Body of pancreas (tissue), 4 donors: ENCODE measurements around the gene NUPR1. TPM values are rescaled to one million over a fixed set of nuclear protein-coding genes. Genes with fewer than 3 reads are reported as not detected.
A peak's percentile ranks its signal among the peaks of the same experiment; 100 is the strongest.

ENCODE experiments used
- ATAC-seq: fragments of 150-250 bp; one replicate; pipeline ENCODE4 v1.9.1; 2016
- DNase-seq, 4 donors: peaks; one replicate each; pipeline ENCODE4 v3.0.0-alpha.2; 2019
- H3K27ac ChIP-seq, 4 donors: fragments of 200-600 bp; sonication (generic); 1 replicate in 3 of 4; 2 replicates in 1 of 4; pipeline versions ENCODE4 v1.5.1 to v1.6.1; 2016 to 2019; ENCODE audit warnings: mild to moderate bottlenecking in 1 of 4, mixed read lengths in 1 of 4, moderate library complexity in 1 of 4
- H3K27me3 ChIP-seq, 2 donors: fragments of 200-600 bp; sonication (generic); one replicate each; pipeline ENCODE4 v1.6.0; 2016; ENCODE audit warnings: mild to moderate bottlenecking in 1 of 2
- H3K36me3 ChIP-seq, 2 donors: fragments of 200-600 bp; sonication (generic); replicated peaks in 1 of 2; 2 replicates each; pipeline ENCODE4 v1.5.1; 2016; ENCODE audit warnings: low read depth in 2 of 2; ENCODE audit not compliant: insufficient read depth in 1 of 2
- H3K4me1 ChIP-seq: fragments of 200-600 bp; sonication (generic); one replicate; pipeline ENCODE4 v1.6.0; 2016
- H3K4me3 ChIP-seq, 2 donors: fragments of 200-600 bp; sonication (generic); 1 replicate in 1 of 2; 2 replicates in 1 of 2; pipeline ENCODE4 v1.5.1; 2016 to 2019
- H3K9me3 ChIP-seq, 3 donors: fragments of 200-600 bp; sonication (generic); 1 replicate in 2 of 3; 2 replicates in 1 of 3; pipeline ENCODE4 v1.5.1; 2016
- POLR2A ChIP-seq, 3 donors: fragments of 450-650 bp; IDR thresholded peaks; one replicate each; pipeline ENCODE4 v1.6.1; 2016; ENCODE audit warnings: antibody characterized with exemption in 3 of 3, mild to moderate bottlenecking in 2 of 3
- WGBS, 2 donors: methylation state at CpG; one replicate each; pipeline ENCODE4 v1.1.5; 2017; 5-methylcytosine and 5-hydroxymethylcytosine counted together
- intact Hi-C: fragments of 100-400 bp; cut with DNase I; formaldehyde crosslinking; loops from one replicate; pipeline ENCODE4 v1.15.1; 2023
- total RNA-seq, 2 donors: library from RNA; depleted of rRNA; stranded (reverse); fragments of >200 nt; gene quantifications; one replicate each; pipeline ENCODE4 v1.1.0, GENCODE V29; 2016
- TF ChIP-seq, protein P1 (sequence below), 7 experiments: fragments of 450-650 bp in 4 of 7; fragments of 200-600 bp in 3 of 7; sonication (generic) in 3 of 7; IDR thresholded peaks; one replicate each; pipeline ENCODE4 v1.5.1; 2016 to 2019; ENCODE audit warnings: antibody characterized with exemption in 7 of 7

Gene NUPR1
- total RNA-seq, 2 donors from 2014 or later, result 32.0 to 92.4 TPM

DNA sequence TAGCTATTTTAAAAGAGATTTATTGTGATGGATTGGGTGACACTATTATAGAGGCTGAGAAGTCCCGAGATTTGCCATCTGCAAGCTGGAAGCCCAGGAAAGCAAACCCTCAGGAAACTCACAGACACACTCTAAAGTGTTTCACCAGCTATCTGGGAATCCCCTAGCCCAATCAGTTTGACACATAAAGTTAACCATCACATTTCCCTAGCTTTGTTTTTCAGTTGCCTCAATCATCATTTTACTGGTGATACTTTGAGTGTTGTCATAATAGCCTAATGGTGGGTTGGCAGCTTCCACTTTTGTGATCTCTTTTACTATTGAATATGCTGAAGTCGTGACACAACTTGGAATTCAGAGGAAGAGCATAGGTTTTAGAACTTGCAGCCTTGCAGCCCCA is 16.8 kb upstream of the NUPR1 start:
- DNase-seq (no peak), ATAC-seq (no peak)
- Histone ChIP-seq H3K4me3 (no peak overlapping the region), H3K36me3 (no peaks in the 10 kb centered on the region), H3K9me3 (no peaks in the 10 kb centered on the region), H3K4me1 (peaks cover 20% of the 10 kb centered on the region), H3K27me3 (no peaks in the 10 kb centered on the region), H3K27ac (no peak overlapping the region)
- TF ChIP-seq POLR2A (IDR thresholded peaks at IDR 0.05), result no peak
- TF ChIP-seq, protein P1, sequence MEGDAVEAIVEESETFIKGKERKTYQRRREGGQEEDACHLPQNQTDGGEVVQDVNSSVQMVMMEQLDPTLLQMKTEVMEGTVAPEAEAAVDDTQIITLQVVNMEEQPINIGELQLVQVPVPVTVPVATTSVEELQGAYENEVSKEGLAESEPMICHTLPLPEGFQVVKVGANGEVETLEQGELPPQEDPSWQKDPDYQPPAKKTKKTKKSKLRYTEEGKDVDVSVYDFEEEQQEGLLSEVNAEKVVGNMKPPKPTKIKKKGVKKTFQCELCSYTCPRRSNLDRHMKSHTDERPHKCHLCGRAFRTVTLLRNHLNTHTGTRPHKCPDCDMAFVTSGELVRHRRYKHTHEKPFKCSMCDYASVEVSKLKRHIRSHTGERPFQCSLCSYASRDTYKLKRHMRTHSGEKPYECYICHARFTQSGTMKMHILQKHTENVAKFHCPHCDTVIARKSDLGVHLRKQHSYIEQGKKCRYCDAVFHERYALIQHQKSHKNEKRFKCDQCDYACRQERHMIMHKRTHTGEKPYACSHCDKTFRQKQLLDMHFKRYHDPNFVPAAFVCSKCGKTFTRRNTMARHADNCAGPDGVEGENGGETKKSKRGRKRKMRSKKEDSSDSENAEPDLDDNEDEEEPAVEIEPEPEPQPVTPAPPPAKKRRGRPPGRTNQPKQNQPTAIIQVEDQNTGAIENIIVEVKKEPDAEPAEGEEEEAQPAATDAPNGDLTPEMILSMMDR (IDR thresholded peaks at IDR 0.05), result no peak
- intact Hi-C loops, result no loop called here
- 84 to 92% methylated on average over 2 of the region's 2 CpGs for WGBS, 2 donors

DNA sequence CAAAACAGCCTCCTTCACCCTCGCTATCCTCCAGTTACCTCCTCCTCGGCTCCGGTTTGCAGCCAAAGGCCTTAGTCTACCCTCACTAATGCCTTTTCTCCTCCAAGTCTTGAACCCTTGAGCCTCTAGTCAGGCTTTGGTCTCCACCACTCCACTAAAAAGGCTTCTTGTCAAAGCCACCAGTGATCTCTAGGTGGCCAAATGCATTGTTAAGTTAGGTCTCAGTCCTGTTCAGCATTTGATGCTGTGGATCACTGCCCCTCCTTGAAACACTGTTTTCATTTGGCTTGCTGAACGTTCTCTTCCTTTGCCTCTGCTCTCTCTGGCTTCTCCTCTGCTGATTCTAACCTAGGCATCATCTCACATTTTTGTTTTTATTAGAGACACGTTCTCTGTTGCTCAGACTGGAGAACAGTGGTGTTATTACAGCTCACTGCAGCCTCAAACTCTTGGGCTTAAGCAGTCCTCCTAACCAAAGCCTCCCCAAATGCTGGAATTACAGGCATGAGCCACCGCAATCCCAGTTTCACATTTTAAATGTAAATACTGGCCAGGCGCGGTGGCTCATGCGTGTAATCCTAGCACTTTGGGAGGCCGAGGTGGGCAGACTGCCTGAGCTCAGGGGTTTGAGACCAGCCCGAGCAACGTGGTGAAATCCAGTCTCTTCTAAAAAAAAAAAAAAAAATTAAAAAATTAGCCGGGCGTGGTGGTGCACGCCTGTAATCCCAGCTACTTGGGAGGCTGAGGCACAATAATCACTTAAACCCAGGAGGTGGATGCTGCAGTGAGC is 16.1 kb upstream of the NUPR1 start:
- ATAC-seq (no peak), DNase-seq (no peak)
- no peaks in the 10 kb centered on the region for H3K9me3 ChIP-seq
- H3K4me1 ChIP-seq, result peaks cover 20% of the 10 kb centered on the region
- H3K4me3 ChIP-seq, result no peak overlapping the region
- 82 to 87% methylated on average over 15 of the region's 15 CpGs for WGBS, 2 donors
- no peaks in the 10 kb centered on the region for H3K27me3 ChIP-seq
- H3K27ac ChIP-seq, result peak overlapping the region in 1 of 4 donors; percentile 88
- H3K36me3 ChIP-seq, result no peaks in the 10 kb centered on the region
- intact Hi-C loops, result no loop called here
- TF ChIP-seq, protein P1 (IDR thresholded peaks at IDR 0.05), result no peak
- no peak for TF ChIP-seq POLR2A (IDR thresholded peaks at IDR 0.05)

DNA sequence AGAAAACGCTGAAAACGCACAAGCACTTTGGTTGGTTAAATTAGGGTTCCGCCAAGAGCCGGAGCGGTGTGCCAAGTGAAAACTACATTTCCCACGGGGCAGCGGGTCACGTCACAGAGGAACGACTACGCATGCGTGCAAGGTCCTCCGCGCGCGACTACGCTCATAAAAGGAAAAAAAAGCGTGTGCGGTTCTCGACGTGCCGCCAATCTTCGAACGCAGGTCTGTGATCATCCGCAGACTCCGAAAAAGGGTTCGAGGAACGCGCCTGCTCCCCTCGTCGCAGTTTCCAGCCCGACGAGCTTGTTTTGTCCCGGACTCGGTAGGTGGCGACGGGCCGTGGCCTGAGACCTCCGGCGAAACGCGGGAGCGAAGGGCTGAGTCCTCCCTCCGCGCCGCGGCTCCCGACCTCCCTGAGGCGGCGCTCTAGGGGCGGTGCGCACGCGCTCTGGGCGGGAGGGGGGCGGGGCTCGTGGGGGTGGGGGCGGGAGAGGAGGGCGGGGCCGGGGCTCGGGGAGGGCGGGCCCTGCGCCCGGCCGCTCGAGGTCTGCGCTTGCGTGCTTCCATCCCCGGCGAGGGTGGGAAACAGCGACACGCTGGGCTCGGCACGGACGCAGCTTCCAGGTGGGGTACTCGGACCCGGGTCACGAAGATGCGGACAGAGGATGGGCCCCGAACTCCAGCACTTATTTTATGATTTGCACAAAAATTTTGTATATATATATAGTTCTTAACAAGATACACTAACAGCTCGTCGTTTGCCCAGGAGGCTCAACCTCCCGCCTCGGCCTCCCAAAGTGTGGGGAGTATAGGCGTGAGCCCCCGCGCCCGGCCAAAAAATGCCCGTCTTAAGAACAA is 15.2 kb upstream of the NUPR1 start, which contains the start of gene SGF29:
Gene SGF29, plus strand, starts transcription at position 145 of the 858 bp plus-strand sequence. CDS start 27,150 bp downstream, outside the sequence.
- DNase-seq (peak; percentile 94 to 96 (median 94)), ATAC-seq (peak; percentile 94)
- H3K27me3 ChIP-seq, result no peaks in the 10 kb centered on the region
- no peaks in the 10 kb centered on the region for H3K36me3 ChIP-seq
- peak within 1 kb of the TSS; percentile 88 to 99 (median 98) for H3K27ac ChIP-seq
- peak; percentile 78 to 95 (median 94) for TF ChIP-seq POLR2A (IDR thresholded peaks at IDR 0.05)
- TF ChIP-seq, protein P1 (IDR thresholded peaks at IDR 0.05), result peak in 4 of 7 experiments; percentile 21 to 49 (median 36)
- H3K9me3 ChIP-seq, result no peaks in the 10 kb centered on the region
- peak within 1 kb of the TSS in 1 of 2 donors; percentile 38 for H3K4me3 ChIP-seq
- intact Hi-C loops, result no loop called here
- peaks cover 20% of the 10 kb centered on the region for H3K4me1 ChIP-seq
- 1 to 2% methylated on average over 27 to 69 of the region's 88 CpGs for WGBS, 2 donors

DNA sequence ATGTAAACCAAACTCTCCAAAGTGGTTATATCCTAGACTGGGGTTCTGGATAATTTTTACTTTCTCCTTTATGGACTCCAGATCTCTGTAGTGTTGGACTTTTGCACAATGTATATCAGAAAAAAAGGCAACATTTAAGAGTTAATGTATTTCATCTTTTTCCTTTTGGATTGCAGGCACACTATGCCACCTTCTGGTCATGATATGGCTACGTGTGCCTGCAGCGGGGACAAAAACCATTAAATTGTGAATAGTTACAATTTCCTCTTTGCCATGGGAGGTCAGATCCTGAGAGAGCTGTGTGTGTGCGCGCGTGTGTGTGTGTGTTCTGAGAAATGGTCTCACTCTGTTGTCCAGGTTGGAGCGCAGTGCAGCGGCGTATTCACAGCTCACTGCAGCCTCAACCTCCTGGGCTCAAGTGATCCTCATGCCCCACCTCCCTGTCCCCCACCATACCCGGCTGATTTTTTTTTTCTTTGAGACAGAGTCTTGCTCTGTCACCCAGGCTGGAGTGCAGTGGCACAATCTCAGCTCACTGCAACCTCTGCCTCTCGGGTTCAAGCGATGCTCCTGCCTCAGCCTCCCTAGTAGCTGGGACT is 10.6 kb upstream of the NUPR1 start:
- H3K27ac ChIP-seq, result no peak overlapping the region
- peak in 3 of 4 donors; percentile 30 to 47 (median 45) for DNase-seq
- no peak for ATAC-seq

More for the DNA sequence above, 10.6 kb upstream of the NUPR1 start:
- H3K4me3 ChIP-seq, result no peak overlapping the region
- WGBS, 2 donors, result 23 to 27% methylated on average over 11 of the region's 11 CpGs
- H3K9me3 ChIP-seq, result no peaks in the 10 kb centered on the region
- no peaks in the 10 kb centered on the region for H3K27me3 ChIP-seq
- intact Hi-C loops, result no loop called here
- peaks cover 6% of the 10 kb centered on the region for H3K4me1 ChIP-seq
- no peaks in the 10 kb centered on the region for H3K36me3 ChIP-seq
- TF ChIP-seq POLR2A (IDR thresholded peaks at IDR 0.05), result no peak
- TF ChIP-seq, protein P1 (IDR thresholded peaks at IDR 0.05), result peak; percentile 37 to 84 (median 78)
